SU-DHL-6 (cell line): Measurements from ENCODE around the gene H2AZ2.

Source experiments
- H2AFZ ChIP-seq: fragments of 200-600 bp; sonication (generic); 2 replicates; pipeline ENCODE4 v1.6.1; 2014; ENCODE audit warnings: low read depth, mild to moderate bottlenecking, moderate library complexity, mixed read lengths, antibody characterized with exemption, low read length; ENCODE audit not compliant: severe bottlenecking
- H3F3A ChIP-seq: fragments of 200-600 bp; shearing (Covaris generic); 2 replicates; pipeline ENCODE4 v1.6.0; 2016; ENCODE audit warnings: antibody characterized with exemption, mild to moderate bottlenecking; ENCODE audit not compliant: insufficient read depth
- H3K27ac ChIP-seq: fragments of 200-600 bp; sonication (generic); 2 replicates; pipeline ENCODE4 v1.5.1; 2016; ENCODE audit warnings: low read depth, mild to moderate bottlenecking, low read length, moderate library complexity, mixed read lengths
- H3K27me3 ChIP-seq: fragments of 200-600 bp; sonication (generic), shearing (Covaris generic); 2 replicates; pipeline ENCODE4 v1.6.0; 2014; ENCODE audit warnings: mild to moderate bottlenecking, low read length
- H3K36me3 ChIP-seq: fragments of 200-600 bp; sonication (generic); 2 replicates; pipeline ENCODE4 v1.6.1; 2014; ENCODE audit warnings: mild to moderate bottlenecking, low read length, mixed read lengths
- H3K4me2 ChIP-seq: fragments of 300-600, 200-600 bp; shearing (Covaris generic), sonication (generic); 2 replicates; pipeline ENCODE4 v1.6.0; 2014; ENCODE audit warnings: low read length, low read depth, mild to moderate bottlenecking; ENCODE audit not compliant: poor library complexity, severe bottlenecking
- H3K4me3 ChIP-seq: fragments of 200-600 bp; sonication (generic); 2 replicates; pipeline ENCODE4 v1.5.1; 2014; ENCODE audit warnings: antibody characterized with exemption, low read length, mild to moderate bottlenecking, mixed read lengths; ENCODE audit not compliant: insufficient read depth, poor library complexity, severe bottlenecking
- H3K79me2 ChIP-seq: fragments of 200-600 bp; sonication (generic); 2 replicates; pipeline ENCODE4 v1.6.1; 2014; ENCODE audit warnings: mild to moderate bottlenecking, low read length, moderate library complexity; ENCODE audit not compliant: insufficient read depth
- H3K9ac ChIP-seq: fragments of 200-600 bp; sonication (generic); 2 replicates; pipeline ENCODE4 v1.7.0; 2014; ENCODE audit warnings: mild to moderate bottlenecking, low read length
- H3K9me2 ChIP-seq: fragments of 200-600 bp; sonication (generic); replicated peaks from 2 replicates; pipeline ENCODE4 v1.6.1; 2014; ENCODE audit warnings: low read length; ENCODE audit not compliant: insufficient read depth
- H3K9me3 ChIP-seq: fragments of 200-600 bp; sonication (generic); 2 replicates; pipeline ENCODE4 v1.6.1; 2014; ENCODE audit warnings: low read length, mixed read lengths; ENCODE audit not compliant: insufficient read depth
- H4K20me1 ChIP-seq: fragments of 200-600 bp; sonication (generic); 2 replicates; pipeline ENCODE4 v1.6.1; 2014; ENCODE audit warnings: low read depth, mild to moderate bottlenecking, antibody characterized with exemption, low read length, moderate library complexity, mixed read lengths
- CTCF ChIP-seq: fragments of 200-600 bp; sonication (generic); IDR thresholded peaks from one replicate; pipeline ENCODE4 v1.5.1; 2017; ENCODE audit warnings: antibody characterized with exemption, mild to moderate bottlenecking, low read length, moderate library complexity; ENCODE audit not compliant: insufficient read depth, poor library complexity, severe bottlenecking
- EZH2phosphoT487 ChIP-seq: fragments of 200-600 bp; sonication (generic), shearing (Covaris generic); conservative IDR thresholded peaks from 2 replicates; pipeline ENCODE4 v1.6.1; 2018; ENCODE audit warnings: mild to moderate bottlenecking, antibody characterized with exemption, low read length, moderate library complexity, mixed read lengths

The H2AZ2 gene

GRCh38 chr7:44847920-44848634 lies at the start of gene H2AZ2:
Gene H2AZ2 (minus strand): TSS chr7:44848087. CDS start chr7:44847971, 116 bp downstream.
- peaks cover 28% of the 10 kb centered on the region for H4K20me1 ChIP-seq
- H2AFZ ChIP-seq = peak within 1 kb of the TSS; percentile 87
- no peaks in the 10 kb centered on the region for H3K9me2 ChIP-seq
- no peaks in the 10 kb centered on the region for H3K9me3 ChIP-seq
- peaks cover 45% of the 10 kb centered on the region for H3F3A ChIP-seq
- no peaks in the 10 kb centered on the region for H3K36me3 ChIP-seq
- H3K27ac ChIP-seq = peak within 1 kb of the TSS; percentile 93
- no peaks in the 10 kb centered on the region for H3K27me3 ChIP-seq
- TF ChIP-seq CTCF = no peak
- TF ChIP-seq EZH2phosphoT487 = no peak
- peak within 1 kb of the TSS; percentile 98 for H3K4me3 ChIP-seq
- peak within 1 kb of the TSS; percentile 93 for H3K9ac ChIP-seq
- peak within 1 kb of the TSS; percentile 93 for H3K4me2 ChIP-seq
- peaks cover 49% of the 10 kb centered on the region for H3K79me2 ChIP-seq

- no peaks in the 10 kb centered on the region for H3K9me2 ChIP-seq
- H2AFZ ChIP-seq = no peak overlapping the region
- H3K36me3 ChIP-seq = no peaks in the 10 kb centered on the region
- no peaks in the 10 kb centered on the region for H3K79me2 ChIP-seq
- H3F3A ChIP-seq = no peaks in the 10 kb centered on the region
- no peak overlapping the region for H3K4me3 ChIP-seq
- no peak overlapping the region for H3K4me2 ChIP-seq
- no peak overlapping the region for H3K27ac ChIP-seq
- no peak overlapping the region for H3K9ac ChIP-seq
- TF ChIP-seq EZH2phosphoT487 (no peak), CTCF (no peak)
- no peaks in the 10 kb centered on the region for H4K20me1 ChIP-seq
- H3K9me3 ChIP-seq = no peaks in the 10 kb centered on the region
- H3K27me3 ChIP-seq = no peaks in the 10 kb centered on the region
These were observed 49.4 kb upstream of the H2AZ2 start for GRCh38 chr7:44897309-44897708.

GRCh38 chr7:44894888-44895580 lies 47.1 kb upstream of the H2AZ2 start:
- Histone ChIP-seq H3K27ac (no peak overlapping the region), H3K4me3 (no peak overlapping the region), H3K9ac (no peak overlapping the region), H3F3A (no peaks in the 10 kb centered on the region), H4K20me1 (no peaks in the 10 kb centered on the region), H2AFZ (no peak overlapping the region), H3K4me2 (no peak overlapping the region), H3K27me3 (no peaks in the 10 kb centered on the region), H3K9me2 (no peaks in the 10 kb centered on the region), H3K9me3 (no peaks in the 10 kb centered on the region), H3K36me3 (no peaks in the 10 kb centered on the region), H3K79me2 (no peaks in the 10 kb centered on the region)
- no peak for TF ChIP-seq EZH2phosphoT487
